Measurements from ENCODE around the gene LRWD1.
"Not testable (repeated sequence)": the region's sequence is repeated elsewhere in the genome, so short reads cannot be mapped to it uniquely, and the experiment has no call there.

The LRWD1 gene

GRCh38 chr7:102444961-102445673 lies 19.7 kb upstream of the LRWD1 start:
- DNase-seq (ENCODE audit: low read depth) = no peak

- DNase-seq (ENCODE audit: low read depth) = no peak
These were observed 19.1 kb upstream of the LRWD1 start for GRCh38 chr7:102445674-102446071.

DNA sequence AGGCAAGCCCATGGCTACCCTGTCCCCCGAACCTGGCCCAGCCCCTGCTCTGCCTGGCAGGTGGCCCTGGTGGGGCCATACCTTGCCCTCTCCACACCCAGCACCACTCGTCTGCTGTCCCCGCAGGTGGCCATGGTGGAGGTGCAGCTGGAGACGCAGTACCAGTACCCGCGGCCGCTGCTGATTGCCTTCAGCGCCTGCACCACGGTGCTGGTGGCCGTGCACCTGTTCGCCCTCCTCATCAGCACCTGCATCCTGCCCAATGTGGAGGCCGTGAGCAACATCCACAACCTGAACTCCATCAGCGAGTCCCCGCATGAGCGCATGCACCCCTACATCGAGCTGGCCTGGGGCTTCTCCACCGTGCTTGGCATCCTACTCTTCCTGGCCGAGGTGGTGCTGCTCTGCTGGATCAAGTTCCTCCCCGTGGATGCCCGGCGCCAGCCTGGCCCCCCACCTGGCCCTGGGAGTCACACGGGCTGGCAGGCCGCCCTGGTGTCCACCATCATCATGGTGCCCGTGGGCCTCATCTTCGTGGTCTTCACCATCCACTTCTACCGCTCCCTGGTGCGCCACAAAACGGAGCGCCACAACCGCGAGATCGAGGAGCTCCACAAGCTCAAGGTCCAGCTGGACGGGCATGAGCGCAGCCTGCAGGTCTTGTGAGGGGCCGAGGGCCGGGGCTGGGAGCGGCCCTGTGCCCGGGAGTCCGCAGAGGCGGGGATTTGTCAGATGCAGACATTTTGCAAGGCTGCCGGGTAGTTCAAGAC lies 18.2 kb upstream of the LRWD1 start:
- DNase-seq (ENCODE audit: low read depth) = no peak

DNA sequence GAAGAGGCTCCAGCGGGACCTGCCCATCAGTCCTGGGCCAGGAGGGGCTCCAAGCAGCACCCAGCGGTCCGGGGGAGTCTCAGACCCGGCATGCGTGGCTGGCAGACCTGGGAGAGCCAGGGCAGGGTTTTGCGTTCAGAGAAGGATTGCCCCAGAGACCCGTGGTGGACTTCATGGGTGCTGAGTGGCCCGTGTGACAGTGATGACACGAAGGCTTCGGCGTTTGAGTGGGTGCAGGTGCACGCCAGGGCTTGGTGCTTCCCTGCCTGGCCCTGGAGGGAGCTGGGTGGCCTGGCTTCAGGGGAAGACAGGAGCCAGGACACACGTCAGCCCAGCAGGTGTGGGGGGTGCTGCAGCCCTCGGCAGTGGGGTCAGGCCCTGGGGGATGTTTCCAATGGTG lies 17.5 kb upstream of the LRWD1 start:
- no peak for DNase-seq (ENCODE audit: low read depth)

DNA sequence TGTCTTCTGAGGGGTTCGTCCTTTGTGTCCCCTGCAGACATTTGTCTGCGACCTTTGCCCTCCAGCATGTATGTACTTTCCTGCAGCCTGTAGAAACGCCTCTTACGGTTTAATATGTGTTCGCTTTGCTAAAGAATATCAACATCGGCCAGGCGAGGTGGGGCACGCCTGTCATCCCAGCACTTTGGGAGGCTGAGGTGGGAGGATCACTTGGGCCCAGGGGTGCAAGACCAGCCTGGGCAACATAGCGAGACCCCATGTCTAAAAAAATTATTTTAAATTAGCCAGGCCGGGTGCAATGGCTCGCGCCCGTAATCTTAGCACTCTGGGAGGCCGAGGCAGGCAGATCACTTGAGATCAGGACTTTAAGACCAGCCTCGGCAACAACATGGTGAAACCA lies 15.6 kb upstream of the LRWD1 start:
- no peak for DNase-seq (ENCODE audit: low read depth)

GRCh38 chr7:102450242-102450641 lies 14.5 kb upstream of the LRWD1 start:
- no peak for DNase-seq (ENCODE audit: low read depth)

GRCh38 chr7:102451371-102452054 lies 13.3 kb upstream of the LRWD1 start:
- no peak for DNase-seq (ENCODE audit: low read depth)

DNA sequence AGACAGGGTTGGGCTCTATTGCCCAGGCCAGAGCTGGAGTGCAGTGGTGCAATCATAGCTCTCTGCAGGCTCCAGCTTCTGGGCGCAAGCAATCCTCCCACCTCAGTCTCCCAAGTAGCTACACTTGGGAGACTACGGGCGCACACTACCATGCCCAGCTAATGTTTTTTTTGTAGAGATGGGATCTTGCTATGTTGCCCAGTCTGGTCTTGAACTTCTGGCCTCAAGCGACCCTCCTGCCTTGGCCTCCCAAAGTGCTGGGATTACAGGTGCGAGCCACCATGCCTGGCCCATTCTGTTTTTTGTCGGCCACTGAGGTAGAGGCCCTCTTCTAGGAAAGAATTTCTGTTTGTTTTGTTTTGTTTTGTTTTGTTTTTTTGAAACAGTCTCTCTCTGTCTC lies 12.3 kb upstream of the LRWD1 start:
- DNase-seq (ENCODE audit: low read depth) = no peak

- DNase-seq (ENCODE audit: low read depth) = no peak
These were observed 11.5 kb upstream of the LRWD1 start for GRCh38 chr7:102453319-102453718.

DNA sequence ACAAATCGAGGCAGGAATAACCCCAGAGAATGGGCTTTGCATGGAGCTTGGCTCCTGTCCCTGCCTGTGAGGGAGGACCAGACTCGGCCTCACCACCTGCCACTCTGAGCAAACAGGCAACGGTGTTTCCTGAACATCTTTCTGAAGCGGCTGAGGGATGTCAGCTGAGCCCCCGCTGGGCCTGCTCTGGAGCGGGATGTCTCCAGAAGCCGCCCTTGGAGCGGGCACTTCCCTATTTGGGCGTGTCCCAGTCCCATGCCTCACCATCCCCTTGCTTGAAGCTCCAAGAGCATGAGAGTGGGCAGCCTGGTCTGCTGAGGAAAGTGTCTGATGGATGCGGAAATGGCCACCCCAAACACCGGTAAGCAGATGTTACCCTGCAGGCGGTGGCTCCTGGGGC lies 10.3 kb upstream of the LRWD1 start:
- DNase-seq (ENCODE audit: low read depth) = no peak

DNA sequence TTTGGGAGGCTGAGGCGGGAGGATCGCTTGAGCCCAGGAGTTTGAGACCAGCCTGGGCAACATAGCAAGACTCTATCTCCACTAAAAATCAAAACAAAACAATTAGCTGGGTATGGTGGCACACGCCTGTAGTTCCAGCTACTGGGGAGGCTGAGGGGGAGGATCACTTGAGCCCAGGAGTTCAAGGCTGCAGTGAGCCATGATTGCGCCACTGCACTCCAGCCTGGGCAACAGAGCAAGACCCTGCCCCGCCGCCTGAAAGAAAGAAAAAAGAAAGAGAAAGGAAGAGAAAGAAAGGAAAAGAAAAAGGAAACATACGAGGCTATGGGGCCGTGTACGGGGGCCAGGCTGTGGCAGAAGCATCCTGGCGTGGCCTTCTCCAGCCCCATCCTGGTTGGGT lies 9.9 kb upstream of the LRWD1 start:
- not testable (repeated sequence) for DNase-seq (ENCODE audit: low read depth)

- no peak for DNase-seq (ENCODE audit: low read depth)
These were observed 9.2 kb upstream of the LRWD1 start for GRCh38 chr7:102455596-102455995.

DNA sequence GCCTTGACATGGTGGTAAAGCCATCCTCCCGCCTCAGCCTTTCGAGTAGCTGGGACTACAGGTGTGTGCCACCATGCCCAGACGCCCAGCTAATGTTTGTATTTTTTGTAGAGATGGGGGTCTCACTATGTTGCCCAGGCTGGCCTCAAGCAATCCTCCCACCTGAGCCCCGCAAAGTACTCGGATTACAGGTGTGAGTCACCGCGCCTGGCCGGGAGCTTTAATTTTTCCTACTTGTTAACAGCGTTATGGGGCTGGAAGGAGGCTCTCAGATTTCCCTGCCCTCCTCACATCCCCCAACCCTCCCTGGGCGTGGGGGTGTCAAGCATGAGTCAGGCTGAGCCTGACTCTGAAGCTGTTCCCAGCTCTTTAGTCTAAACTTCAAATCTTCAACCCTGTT lies 8.5 kb upstream of the LRWD1 start:
- DNase-seq (ENCODE audit: low read depth) = no peak

DNA sequence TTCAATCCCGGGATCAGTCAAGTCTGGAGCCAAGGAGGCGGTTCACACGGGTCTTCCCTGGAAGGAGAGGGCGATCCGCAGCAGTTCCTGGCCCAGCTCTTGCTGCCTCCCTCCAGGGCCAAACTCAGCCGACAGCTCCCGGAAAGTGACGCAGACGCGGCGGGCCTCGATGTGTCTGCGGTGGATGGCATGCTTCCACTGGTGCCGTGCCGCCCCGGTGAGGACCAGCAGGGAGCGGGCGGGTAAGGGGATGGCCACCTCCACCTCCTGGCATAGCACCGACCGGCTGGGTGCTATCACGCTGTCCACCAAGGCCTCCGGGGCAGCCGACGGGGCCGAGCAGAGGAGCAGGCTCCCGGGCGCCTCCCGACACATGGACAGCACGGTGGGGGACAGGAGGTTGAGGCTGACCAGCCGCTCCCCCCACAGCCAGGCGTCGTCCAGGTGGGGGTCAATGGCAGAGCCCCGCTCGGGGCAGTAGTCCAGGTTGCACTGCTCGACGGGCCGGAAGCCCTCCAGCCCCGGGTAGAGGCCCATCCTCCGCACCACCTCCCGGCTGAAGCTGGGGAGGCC lies 7.3 kb upstream of the LRWD1 start:
- DNase-seq (ENCODE audit: low read depth) = no peak

GRCh38 chr7:102459221-102459844 lies 5.5 kb upstream of the LRWD1 start:
- no peak for DNase-seq (ENCODE audit: low read depth)

DNA sequence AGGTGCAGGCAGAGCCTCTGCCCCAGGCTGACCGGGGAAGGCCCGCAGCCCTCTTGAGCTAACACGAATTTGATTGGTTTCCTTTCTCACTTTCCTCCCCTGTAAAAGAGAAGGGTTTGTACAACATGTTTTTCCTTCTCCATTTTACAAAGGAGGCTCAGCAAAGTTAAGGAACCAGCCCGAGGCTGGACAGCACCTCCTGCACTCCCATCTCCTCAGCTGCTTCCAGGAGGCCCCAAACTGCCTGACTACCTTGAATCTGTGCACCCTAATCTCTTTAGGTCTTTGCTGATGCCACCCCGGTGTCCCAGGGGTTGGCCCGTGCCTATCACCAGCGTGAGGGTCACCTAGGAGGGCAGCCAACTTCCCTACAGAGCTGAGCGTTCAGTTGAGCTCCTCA lies 4.3 kb upstream of the LRWD1 start:
- no peak for DNase-seq (ENCODE audit: low read depth)

DNA sequence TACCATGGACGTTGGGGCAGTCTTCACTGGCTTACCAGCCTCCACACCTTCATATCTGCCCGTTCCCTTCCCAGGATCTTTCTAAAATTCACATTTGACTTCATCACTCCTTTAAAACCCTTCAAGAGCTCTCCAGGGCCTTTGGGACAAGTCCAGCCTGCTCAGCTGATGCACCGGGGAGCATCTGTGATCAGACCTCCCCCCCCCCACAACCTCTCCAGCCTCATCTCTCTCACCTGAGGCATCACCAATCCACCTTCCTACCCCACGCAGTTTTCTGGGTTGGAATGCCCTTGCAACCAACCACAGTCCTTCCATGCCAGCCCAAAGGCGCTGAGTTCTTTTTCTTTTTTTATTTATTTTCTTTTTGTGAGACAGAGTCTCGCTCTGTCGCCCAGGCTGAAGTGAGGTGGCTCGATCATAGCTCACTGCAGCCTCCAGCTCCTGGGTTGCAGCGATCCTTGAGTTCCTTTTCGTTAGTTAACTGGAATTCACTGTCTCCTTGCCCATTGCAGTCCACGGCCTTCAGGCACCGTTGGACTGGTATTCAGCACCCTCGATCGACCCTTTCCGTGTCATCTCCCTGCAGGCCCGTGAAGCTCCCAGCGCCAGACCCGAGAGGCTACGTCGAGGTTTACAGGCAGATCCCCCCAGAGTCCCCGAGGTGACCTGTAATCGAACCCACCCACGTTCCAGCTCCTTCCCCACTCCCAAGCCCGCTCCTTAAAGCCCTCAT lies 775 bp upstream of the LRWD1 start:
- DNase-seq (ENCODE audit: low read depth) = no peak

- no peak for DNase-seq (ENCODE audit: low read depth)
These were observed 1.3 kb downstream of the LRWD1 start for GRCh38 chr7:102466097-102466496.

DNA sequence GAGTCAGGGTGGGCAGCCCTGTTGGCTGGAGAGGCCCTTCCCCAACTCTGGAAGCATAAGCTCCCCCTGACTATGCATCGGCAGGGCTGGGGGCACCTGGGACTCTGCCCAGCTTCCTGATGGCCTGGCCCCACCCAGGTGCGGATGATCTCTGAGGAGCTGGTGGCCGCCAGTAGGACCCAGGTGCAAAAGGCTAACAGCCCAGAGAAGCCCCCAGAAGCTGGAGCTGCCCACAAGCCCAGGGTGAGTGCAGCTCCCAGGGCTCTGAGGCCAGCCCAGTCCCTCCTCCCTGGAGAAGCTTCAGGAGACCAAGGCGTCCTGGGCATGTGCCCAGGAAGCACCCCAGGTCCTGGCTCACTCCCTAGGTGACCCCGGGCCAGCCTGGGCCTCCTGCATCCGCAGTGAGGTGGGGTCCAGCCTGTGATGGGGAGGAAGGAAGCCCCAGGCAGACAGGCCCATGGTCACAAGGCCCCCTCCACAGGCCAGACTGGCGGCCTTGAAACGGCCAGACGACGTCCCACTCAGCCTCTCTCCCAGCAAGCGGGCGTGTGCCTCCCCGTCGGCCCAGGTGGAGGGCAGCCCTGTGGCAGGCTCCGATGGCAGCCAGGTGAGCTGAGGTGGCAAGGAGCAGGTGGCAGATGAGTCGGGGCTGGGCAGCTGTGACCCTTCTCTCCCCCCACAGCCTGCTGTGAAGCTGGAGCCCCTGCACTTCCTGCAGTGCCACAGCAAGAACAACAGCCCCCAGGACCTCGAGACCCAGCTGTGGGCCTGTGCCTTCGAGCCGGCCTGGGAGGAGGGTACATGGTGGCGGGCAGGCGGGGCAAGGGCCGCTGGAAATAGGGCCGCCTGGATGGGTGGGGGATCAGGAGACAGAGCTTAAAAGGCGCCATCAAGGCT lies 3.0 kb downstream of the LRWD1 start:
- DNase-seq (ENCODE audit: low read depth) = no peak

GRCh38 chr7:102468478-102469350 lies 3.9 kb downstream of the LRWD1 start:
- DNase-seq (ENCODE audit: low read depth) = no peak

Measured in HS-27A (cell line).